ENCODE data around the gene ERICH3. TPM values are rescaled to one million over a fixed set of nuclear protein-coding genes. Genes with fewer than 3 reads are reported as not detected.
A peak's percentile ranks its signal among the peaks of the same experiment; 100 is the strongest.

ERICH3 gene, protein sequence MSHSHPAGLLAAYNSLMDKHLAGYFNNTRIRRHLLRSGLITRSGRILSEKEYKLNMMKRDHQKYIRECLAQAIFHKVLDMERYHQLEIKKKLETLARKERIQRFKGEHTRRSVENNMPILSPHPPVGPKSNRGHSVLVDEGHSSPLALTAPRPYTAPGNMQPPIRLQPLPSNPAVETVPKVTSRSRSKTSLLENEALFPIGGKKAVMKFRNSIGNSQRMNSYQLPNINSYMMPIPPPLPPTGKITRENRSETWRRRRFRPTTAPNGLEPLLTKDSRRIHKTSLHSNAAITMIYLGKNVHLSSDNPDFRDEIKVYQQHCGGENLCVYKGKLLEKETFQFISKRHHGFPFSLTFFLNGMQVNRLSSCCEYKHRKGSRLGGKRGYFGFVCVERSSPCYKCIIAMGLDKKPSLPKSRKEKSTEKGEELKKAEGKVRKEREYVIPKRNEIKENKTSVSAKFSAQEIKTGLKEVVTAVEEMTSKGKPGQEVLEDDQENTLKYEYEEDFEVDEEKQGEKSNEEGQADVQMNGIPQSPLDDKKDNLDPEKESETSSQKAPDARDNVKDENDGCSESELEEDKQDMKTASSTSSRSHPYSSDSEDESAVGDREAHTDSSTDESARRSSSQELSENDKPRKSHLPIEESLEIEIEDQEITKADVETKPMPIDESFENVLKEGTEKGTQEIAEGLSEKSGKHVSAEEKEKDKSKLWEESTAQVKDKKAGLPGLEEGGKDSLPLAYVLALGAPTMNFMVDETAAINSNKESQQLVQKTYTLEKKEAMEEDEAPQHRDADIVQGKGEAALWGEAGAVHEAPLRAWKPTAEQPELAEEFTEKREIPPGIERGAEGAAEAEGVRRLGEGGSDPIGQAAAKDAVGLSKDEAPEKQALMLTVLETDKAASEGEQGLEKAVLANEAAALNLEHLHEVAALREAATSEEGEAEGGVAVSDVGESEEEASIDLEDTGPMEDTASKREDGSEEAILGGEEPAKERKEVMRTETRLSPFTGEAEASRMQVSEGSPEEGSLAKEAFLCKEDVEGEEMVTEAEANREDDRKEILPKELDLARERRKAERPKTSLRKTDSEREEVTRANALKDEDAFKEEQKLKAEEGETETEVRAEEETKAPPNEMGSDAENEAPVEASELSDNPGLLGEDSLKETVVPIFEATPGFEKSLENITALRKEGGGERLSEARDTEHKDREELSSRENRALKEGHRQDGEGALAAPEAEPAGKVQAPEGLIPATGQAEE (N-terminal part only)
- total RNA-seq, result 8.1 TPM
- long read RNA-seq, partial matches to known transcripts, result 3 of 4 reads
- long read RNA-seq, other reads (novel, unspliced or antisense), result 1 of 4 reads

GRCh38 chr1:74673351-74674111 lies at the start of gene ERICH3:
Gene ERICH3 (minus strand): TSS chr1:74673792. CDS start chr1:74673519, 273 bp downstream.
- ATAC-seq, result peak in 1 of 2 donors; percentile 21
- peak; percentile 42 for DNase-seq
- intact Hi-C loops (cut with DNase I), result no loop called here
- Histone ChIP-seq H3K4me3 (peak within 1 kb of the TSS; percentile 36), H3K27me3 (ENCODE audit: low read depth) (peaks cover 16% of the 10 kb centered on the region), H3K36me3 (no peaks in the 10 kb centered on the region), H3K4me1 (peaks cover 7% of the 10 kb centered on the region), H3K9me3 (no peaks in the 10 kb centered on the region), H3K27ac (no peak within 1 kb of the TSS)
- TF ChIP-seq CTCF (IDR thresholded peaks at IDR 0.05), result no peak

- Histone ChIP-seq H3K9me3 (no peaks in the 10 kb centered on the region), H3K4me3 (no peak overlapping the region), H3K4me1 (no peaks in the 10 kb centered on the region), H3K36me3 (peaks cover 93% of the 10 kb centered on the region), H3K27ac (no peak overlapping the region), H3K27me3 (ENCODE audit: low read depth) (no peaks in the 10 kb centered on the region)
- no peak for DNase-seq
- intact Hi-C loops (cut with DNase I), result no loop called here
- no peak for ATAC-seq
- TF ChIP-seq CTCF (IDR thresholded peaks at IDR 0.05), result no peak
Measured at GRCh38 chr1:74717626-74718025, 44.0 kb upstream of the ERICH3 start.

DNA sequence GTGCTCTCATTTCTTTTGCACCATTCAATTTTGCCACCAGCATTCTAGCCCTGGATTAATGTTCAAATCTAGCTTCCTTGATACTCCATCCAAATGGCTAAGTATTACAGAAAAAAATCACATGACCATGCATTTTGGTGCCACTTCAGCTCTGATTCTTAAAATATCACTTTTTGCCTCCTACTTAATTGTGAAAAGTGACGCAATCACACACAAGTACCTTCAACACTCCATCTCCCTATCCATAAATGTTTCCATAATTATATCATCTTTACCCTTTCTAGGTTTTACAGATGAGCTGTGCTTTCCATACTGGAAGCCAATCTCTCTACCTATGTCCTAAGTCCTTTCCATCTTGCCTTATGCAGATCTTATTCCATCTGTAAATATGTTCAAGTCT lies 43.2 kb upstream of the ERICH3 start:
- DNase-seq (no peak), ATAC-seq (no peak)
- peaks cover 90% of the 10 kb centered on the region for H3K36me3 ChIP-seq
- H3K4me1 ChIP-seq, result no peaks in the 10 kb centered on the region
- no peaks in the 10 kb centered on the region for H3K9me3 ChIP-seq
- H3K27ac ChIP-seq, result no peak overlapping the region
- no peak overlapping the region for H3K4me3 ChIP-seq
- H3K27me3 ChIP-seq (ENCODE audit: low read depth), result no peaks in the 10 kb centered on the region
- intact Hi-C loops (cut with DNase I), result no loop called here
- TF ChIP-seq CTCF (IDR thresholded peaks at IDR 0.05), result no peak

DNA sequence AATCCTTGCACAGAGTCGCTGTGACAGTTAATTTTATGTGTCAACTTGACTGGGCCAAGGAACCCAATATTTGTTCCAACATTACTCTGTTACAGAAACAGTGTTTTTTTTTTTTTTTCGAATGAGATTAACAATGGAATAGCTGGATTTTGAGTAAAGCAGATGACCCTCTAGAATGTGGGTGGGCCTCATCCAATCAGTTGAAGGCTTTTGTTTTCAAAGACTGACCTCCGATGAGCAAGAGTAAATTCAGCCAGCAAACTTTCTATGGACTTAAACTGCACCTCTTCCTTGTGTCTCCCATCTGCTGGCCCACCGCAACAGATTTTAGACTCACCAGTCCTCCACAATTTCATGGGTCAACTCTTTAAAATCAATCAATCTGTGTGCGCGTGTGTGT lies 42.2 kb upstream of the ERICH3 start:
- H3K4me1 ChIP-seq, result no peaks in the 10 kb centered on the region
- no peaks in the 10 kb centered on the region for H3K9me3 ChIP-seq
- H3K27ac ChIP-seq, result no peak overlapping the region
- no peak for DNase-seq
- H3K4me3 ChIP-seq, result no peak overlapping the region
- intact Hi-C loops (cut with DNase I), result no loop called here
- no peak for ATAC-seq
- peaks cover 89% of the 10 kb centered on the region for H3K36me3 ChIP-seq
- TF ChIP-seq CTCF (IDR thresholded peaks at IDR 0.05), result no peak
- no peaks in the 10 kb centered on the region for H3K27me3 ChIP-seq (ENCODE audit: low read depth)

DNA sequence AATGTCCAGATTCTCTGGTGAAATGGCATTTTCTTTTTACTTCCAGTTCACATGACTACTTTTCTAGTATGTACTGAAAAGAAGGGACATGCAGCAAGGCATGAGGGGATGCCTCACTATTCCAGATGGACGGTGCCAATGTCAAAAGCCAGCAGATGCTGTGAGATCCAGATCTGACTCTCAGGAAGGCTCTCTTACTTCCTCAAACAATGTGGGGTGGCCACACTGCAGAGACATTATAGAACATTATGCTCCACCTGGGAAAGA lies 41.6 kb upstream of the ERICH3 start:
- H3K9me3 ChIP-seq, result no peaks in the 10 kb centered on the region
- H3K36me3 ChIP-seq, result peaks cover 89% of the 10 kb centered on the region
- intact Hi-C loops (cut with DNase I), result no loop called here
- no peaks in the 10 kb centered on the region for H3K27me3 ChIP-seq (ENCODE audit: low read depth)
- TF ChIP-seq CTCF (IDR thresholded peaks at IDR 0.05), result no peak
- no peaks in the 10 kb centered on the region for H3K4me1 ChIP-seq
- ATAC-seq (no peak), DNase-seq (no peak)
- H3K27ac ChIP-seq, result no peak overlapping the region
- no peak overlapping the region for H3K4me3 ChIP-seq
